Retinal pigment epithelial cell (primary cell): ENCODE results near the gene PARVA.

Source experiments
- DNase-seq: peaks from one replicate; pipeline ENCODE4 v3.0.0-alpha.2; 2010; ENCODE audit warnings: low read depth
- H3K4me3 ChIP-seq: 2 replicates; pipeline ENCODE4 v1.5.1; 2011; ENCODE audit warnings: mild to moderate bottlenecking, low read length, control low read depth, moderate library complexity
- TF ChIP-seq, protein P1 (sequence below): conservative IDR thresholded peaks from 2 replicates; pipeline ENCODE4 v1.5.1; 2011; ENCODE audit warnings: low read depth, low read length, control low read depth, inconsistent platforms

The PARVA gene

DNA sequence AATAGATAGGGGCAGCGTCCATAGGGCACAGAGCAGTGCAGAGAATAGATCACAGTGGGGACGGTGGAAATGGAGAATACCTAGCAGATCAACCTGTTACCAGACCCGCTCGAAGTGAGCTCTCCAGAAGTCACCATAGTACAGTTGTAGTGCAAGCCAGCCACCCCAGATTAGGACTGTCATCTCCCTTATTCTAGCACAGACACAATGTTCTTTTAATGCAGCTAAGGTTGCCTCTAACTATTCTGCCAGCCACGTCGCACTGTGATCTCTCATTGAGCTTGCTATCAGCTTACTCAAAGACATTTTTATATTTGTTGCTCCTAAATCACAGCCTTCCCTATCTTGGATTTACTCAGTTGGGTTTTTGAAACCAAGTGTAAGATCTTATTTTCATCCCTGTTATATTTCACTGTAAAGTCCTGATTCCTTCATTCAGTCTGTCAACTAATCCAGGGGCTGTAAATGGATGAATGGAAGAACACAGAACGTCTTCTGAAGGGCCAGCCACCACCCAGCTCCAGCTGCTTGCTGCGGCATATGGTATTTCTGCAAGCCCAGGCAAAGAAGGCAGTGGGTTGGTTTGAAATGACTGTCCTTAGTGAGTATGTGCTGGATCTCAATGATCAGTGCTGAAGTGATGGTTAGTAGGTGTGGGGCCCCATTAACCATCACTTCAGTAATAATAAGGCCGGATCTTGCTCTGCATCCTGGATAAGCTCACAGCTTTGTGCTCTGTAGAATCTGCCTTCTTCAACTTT, 3.4 kb downstream of the PARVA start:
- H3K4me3 ChIP-seq = no peak overlapping the region
- TF ChIP-seq, protein P1, sequence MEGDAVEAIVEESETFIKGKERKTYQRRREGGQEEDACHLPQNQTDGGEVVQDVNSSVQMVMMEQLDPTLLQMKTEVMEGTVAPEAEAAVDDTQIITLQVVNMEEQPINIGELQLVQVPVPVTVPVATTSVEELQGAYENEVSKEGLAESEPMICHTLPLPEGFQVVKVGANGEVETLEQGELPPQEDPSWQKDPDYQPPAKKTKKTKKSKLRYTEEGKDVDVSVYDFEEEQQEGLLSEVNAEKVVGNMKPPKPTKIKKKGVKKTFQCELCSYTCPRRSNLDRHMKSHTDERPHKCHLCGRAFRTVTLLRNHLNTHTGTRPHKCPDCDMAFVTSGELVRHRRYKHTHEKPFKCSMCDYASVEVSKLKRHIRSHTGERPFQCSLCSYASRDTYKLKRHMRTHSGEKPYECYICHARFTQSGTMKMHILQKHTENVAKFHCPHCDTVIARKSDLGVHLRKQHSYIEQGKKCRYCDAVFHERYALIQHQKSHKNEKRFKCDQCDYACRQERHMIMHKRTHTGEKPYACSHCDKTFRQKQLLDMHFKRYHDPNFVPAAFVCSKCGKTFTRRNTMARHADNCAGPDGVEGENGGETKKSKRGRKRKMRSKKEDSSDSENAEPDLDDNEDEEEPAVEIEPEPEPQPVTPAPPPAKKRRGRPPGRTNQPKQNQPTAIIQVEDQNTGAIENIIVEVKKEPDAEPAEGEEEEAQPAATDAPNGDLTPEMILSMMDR = no peak
- DNase-seq = no peak

DNA sequence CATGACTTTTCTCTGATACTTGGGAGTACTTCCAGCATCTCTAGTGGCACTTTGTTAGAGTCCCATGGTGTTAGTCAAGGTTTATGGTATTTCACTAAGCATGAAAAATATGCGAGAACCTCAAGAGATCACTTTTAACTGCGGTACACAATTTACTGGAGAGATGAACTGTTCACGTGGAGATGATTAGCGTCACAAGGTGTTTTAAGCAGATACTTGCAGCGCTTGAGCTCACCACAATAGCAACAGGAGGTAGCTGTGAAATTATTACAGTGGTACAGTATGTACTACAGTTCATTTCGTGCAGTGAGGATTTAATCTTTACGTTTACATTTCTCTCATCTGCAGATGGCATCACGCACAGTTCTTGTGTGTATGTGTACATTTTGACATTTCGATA, 4.5 kb downstream of the PARVA start:
- H3K4me3 ChIP-seq = no peak overlapping the region
- peak; percentile 78 for DNase-seq
- TF ChIP-seq, protein P1 = no peak

DNA sequence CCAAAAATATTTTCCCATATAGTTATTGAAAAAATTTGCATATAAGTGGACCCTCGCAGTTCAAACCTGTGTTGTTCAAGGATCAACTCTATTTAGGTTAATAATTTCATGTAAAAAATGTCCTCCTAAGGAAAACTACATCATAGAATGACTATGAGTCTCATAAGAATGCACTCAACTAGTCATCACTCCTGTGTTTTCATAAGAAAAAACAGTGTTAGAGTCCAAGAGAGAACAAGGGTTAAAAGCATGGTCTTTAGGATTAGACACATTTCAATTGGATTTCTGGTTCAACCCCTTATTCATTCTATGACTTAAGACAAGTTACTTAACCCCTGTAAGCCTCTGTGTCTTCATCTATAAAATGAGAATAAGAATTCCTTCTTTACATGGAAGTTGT, 5.1 kb downstream of the PARVA start:
- TF ChIP-seq, protein P1 = no peak
- no peak for DNase-seq
- H3K4me3 ChIP-seq = no peak overlapping the region

DNA sequence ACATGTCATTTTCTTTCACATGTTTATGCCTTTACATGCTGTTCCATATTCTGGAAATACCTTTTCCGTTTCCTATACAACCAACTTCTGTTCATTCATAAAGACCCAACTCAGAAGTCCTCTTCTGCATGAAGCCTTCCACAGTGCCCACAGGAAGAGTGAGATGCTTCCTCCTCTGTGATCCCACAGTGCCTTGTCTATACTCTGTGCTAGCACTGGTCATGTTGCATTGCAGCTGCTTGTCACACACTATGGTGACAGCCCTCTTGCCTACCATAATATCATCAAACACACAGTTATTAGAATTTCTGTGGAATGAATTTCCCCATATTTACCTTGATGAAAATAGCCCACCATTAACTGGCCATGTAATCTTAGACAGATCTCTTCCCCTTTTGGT, 8.9 kb downstream of the PARVA start:
- TF ChIP-seq, protein P1 = no peak
- no peak overlapping the region for H3K4me3 ChIP-seq
- DNase-seq = no peak

DNA sequence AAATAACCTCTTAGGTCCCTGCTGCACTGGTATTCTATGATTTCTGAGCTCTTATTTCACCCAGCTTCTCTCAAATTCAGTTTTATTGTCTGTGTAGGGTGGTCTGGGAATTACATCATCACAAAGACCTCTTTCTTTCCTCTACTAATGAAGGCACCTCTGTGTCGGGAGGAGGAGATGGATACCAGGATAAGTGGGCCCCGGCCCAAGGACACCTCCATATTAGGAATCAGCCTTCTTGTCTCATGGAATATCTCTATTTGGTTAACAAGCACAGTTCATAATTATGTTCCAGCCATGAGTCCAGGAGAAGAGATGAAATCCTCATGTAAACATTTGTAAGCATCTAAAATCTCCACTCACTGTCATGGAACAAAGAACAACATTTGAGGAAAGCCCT, 9.4 kb downstream of the PARVA start:
- DNase-seq = no peak
- TF ChIP-seq, protein P1 = no peak
- no peak overlapping the region for H3K4me3 ChIP-seq

DNA sequence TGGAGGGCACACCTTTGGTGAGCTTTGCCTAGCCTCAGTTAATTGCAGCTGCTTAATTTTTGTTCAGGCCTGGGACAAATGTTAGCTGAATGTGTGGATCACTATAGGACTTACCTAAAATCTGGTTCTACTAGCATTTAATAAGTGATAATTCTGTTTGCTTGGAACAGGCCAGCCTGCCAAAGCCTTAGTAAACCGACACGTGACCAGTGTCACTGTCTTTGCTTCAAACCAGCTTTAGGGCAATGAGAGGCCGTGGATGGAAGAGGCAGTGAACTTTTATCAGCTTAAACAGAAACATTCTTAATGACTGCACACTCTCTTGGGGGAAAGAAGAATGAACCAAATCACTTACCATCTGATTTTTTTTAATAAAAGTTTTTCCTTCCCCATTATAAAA, 10.8 kb downstream of the PARVA start:
- no peak overlapping the region for H3K4me3 ChIP-seq
- TF ChIP-seq, protein P1 = no peak
- no peak for DNase-seq

DNA sequence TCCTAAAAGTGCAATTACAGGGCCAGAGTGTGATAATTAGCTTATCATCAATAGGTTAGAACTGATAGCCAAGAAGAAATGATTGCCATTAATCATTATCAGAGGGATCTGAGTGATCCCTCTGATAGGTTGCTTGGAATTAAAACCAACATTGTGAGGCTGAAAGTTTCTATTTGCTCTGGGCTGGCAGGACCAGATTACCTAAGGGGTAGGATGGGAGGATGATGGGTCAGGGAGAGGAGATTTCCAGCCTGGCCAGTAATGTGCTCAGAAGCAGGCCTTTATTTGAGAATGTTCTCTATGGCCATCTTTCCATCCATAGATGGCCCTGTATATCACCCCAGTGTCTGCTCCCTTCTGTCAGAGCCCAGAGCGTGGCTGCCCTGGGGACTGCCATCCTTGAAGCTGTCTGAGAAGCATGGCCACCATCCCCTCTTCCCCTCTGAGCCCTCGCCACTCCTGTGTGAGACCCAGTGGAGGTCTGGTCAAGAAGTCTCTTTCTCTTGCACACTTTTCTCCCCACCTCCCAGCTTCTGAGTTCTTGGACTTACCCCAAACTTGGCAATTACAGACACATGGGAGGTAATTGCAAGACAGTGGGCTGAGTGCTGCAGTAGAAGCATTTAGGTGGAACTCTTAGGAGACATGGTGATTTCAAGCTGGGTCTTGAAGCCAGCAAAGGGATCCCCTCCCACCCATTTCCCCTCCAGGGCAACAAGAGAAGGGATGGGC, 11.7 kb downstream of the PARVA start:
- no peak overlapping the region for H3K4me3 ChIP-seq
- TF ChIP-seq, protein P1 = no peak
- no peak for DNase-seq
